GM21529 (cell line): ENCODE results near the gene BLOC1S1.

ENCODE experiments used
- ATAC-seq: cut with Tn5 transposase; IDR thresholded peaks from one replicate; pipeline ENCODE4 v1.9.1; 2021; ENCODE audit not compliant: unreplicated experiment

Gene BLOC1S1

DNA sequence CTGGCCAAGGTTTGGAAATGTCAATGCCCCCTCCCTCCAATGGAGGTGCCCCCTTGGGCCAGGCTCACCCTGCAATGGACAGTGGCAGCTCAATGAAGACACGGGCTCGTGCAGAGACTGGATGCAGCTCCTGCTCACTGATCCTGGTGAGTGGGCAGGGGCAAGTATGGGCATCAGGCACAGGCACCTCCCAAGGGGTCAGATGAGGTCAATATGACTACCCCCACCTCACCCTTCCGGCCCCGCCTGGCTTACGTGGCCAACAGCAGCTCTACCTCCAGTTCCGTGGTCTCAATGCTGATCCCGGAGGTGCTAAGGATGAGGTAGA lies 21.7 kb upstream of the BLOC1S1 start:
- ATAC-seq: no peak

DNA sequence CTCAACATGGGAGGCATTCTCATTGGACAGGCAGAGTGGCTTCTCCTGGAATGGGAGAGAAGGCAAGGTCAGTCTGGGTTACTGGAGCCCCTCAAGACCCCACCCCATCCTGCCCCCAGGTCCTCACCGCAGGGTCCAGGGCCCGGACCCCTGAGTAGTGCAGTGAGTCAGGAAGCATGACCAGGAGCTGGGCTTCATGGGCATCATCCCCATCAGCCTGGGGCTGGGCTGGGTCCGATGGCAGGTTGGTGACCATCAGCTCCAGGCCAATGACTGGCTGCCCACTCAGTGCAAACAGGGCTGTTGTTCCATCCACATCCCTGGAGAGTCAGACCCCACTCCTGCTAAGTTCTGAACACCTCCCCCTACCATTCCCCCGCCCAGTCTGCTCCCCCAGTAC lies 21.2 kb upstream of the BLOC1S1 start:
- no peak for ATAC-seq

DNA sequence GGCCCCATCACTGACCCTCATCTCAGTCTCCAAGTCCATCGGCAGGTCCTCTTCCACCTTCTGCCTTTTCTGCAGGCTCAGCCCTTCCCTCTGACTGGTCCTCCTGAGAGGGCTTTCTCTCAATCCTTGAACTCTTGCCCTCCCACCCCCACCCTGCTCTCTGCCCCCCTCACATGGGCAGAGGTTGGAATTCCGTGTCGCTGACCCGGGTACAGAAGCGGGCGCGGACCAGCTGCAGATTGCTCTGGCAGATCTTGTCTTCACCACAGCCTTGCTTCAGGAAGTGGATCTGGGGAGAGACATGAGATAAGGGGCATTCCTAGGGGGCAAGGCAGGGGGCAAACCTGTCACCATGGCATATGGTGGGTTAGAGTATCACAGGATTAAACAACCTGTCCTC lies 20.5 kb upstream of the BLOC1S1 start:
- ATAC-seq: no peak

DNA sequence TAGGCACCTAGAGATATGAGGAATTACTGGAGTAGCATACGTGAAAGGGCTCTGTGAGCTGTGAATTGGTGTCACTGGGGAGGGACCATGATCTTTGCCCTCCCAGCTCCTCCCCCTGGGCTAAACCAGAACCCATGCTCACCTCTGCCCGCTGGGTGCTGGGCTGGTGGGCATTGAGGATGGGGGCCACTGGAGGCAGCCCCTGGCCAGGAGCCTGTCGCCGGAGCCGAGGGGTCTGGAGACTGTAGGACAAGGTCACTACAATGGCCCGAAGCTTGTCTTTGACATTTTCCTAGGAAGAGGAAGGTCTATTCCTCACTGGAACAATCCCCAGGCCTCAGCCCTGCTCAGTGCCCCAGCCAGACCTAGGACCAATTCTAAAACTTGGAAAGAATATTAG lies 19.7 kb upstream of the BLOC1S1 start:
- no peak for ATAC-seq

DNA sequence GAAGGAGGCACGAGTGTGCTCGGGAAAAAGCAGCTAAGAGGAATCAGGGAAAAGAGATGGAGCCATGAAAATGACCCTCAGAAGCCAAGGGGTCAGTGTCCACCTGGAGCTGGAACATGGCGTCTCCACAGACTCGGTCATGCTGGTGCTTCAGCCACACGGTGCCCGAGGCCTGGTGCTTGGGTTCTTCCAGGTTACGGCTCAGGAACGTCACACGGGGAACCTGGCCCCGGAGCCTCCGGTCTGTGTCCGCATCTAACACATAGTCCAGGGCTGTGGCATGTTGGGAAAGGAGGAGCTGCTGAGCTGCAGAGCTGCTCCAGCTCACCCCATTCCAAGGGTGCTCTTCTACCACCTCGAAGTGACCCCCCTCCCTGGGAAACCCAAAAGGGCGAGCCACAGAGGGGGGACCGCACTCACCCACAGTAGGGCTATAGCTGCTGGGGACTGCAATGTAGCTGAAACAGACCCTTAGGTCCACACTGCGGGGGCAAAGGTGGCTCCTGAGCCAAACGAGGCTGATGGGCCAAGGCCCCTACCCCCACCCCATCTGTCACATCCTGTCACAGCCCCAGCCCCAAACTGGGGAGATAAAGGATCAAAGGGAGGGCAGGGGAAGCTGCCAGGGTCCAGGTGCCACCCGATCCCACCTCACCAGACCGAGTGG lies 18.9 kb upstream of the BLOC1S1 start:
- ATAC-seq: no peak

DNA sequence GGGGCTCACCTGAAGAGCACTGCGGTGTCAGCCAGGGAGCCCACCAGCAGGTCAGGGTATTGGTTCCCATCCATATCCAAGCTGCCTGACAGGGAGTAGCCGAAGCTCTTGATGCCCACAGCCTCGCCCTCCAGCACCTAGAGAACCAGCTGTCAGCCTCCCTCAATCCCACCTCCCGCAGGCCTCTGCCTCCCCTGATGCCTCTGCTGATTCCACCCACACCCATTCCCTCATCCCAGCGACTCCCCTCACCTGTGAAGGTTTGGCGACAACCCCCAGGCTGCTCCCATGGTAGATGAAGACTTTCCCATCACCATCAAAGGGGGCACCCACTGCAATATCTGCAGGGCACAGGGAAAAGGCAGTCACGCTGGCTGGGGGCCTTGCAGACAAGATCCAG lies 18.2 kb upstream of the BLOC1S1 start:
- no peak for ATAC-seq

DNA sequence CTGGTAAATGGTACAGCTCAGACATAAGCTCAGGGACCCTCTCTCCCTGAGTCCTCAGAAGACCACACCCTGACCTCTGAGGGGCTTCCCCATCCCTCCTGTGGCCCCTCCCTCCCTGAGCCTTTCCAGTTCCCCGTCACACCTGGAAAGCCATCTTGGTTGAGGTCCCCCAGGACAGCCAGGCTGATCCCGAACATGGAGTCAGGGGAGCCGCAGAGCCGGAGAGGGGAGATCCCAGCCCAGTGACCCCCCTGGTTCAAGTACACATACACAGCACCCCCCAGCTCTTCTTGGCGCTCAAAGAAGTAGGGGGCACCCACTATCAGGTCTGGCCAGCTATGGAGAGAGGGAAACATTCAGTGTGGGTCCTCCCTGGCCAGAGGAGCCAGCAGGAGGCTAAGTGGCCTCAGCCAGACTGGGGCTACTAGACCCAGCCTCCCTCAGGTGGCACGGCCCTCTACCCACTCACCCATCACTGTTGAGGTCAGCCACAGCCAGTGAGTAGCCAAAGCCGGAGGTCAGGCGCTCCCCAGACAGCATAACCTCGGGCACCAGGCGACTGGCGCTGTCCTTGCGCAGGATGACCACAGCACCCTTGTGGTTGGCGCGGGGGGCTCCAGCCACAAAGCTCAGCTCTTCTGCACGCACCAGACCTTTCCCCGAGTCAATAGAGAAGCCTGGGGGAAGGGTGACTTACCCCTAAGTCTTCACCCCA lies 17.4 kb upstream of the BLOC1S1 start:
- no peak for ATAC-seq

DNA sequence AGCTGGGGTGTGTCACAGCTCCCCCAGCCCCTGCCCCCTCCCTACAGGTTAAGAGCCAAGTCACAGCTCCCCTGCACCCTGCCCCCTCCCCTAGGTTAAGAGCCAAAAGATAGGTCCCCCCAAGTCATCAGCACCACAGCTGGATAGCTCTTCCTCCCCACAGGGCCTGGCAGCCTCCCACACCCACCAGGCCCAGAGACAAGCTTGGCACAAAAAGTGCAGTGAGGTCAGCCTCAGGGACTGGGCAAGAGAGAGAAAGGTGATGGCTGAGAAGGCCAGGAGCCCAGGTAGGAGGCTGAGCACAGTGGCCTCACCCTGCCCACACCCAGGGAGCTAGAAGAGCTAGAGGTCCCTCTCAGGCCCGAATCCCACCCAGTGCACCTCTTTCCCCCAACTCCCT lies 16.9 kb upstream of the BLOC1S1 start:
- ATAC-seq: no peak

DNA sequence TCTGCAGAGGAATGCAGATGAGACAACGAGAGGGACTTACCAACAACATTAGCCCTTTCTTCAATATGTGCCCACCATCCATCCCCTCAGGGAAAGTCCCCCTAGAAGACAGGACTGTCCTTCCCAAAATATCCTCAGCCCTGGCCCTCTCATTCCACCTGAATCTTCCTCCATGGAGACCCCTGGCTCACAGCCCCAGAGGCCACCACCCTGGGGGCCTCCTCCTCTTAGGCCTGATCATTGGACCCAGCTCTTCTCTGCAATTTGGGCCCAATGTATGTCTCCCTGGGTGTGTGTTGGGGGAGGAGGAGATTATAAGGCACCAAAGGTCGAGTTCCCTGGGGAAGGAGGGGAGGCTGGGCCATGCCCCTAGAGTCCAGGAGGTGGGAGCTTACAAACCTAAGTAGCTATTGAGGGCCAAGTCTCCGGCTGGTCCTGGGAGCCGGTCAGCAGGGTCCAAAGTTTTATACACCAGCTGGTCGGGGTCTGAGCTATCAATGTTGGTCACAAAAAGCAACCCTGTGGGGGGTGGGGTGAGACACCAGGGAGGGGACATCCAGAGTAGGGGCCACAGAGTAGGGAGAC lies 16.3 kb upstream of the BLOC1S1 start:
- ATAC-seq: no peak

DNA sequence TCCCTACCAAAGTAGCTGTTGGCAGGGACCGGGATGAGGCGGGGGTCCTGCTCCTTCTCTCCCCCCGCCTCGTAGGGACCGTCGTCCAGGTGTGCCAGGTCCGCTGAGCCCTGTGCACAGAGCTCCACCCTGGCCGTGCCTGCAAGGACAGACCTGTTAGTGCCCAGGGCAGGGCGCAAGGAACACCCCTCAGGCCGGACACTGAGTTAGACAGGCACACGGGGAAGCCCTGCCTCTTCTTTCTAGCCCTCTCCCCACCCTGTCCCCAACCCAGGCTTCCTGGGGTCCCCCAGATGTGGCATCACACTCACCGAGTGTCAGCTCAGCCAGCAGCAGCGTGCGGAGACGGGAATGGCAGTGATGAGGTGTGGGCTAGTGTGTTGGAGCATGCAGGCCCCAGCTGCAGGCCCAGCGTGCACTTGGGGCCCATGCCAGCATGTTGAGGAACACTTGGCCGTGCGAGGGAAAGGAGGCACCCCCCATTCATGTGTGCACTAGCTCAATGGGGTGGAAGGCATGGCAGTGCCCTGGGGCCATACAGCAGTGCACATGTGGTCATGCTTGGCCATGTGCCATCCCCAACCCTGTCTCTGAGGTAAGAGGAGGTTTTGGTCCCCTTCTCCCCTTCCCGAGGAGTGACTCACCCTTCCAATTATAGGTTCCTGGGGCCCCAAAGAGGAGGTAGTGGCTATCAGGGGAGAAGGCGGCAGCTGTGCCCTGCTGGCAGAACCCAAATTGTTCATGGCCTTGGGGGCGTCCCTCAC lies 15.4 kb upstream of the BLOC1S1 start:
- no peak for ATAC-seq

DNA sequence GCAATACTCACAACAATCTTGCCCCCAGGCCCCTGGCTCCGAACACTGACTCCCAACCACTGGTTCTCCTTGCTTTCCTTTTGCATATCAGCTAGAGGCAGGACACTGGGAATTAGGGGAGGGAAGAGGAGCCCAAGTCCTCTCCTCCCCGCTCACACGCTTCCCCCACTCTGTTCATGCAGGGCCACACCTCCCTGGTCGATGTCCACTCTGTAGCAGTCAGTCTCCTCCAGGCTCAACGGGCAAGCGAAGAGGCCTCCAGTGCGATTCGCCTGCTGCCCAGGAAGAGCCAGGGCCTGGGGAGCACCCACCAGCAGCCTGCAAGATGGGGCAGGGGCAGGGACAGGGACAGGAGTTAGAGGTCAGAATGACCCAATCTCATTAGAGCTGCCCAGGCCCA lies 13.0 kb upstream of the BLOC1S1 start:
- ATAC-seq: no peak

DNA sequence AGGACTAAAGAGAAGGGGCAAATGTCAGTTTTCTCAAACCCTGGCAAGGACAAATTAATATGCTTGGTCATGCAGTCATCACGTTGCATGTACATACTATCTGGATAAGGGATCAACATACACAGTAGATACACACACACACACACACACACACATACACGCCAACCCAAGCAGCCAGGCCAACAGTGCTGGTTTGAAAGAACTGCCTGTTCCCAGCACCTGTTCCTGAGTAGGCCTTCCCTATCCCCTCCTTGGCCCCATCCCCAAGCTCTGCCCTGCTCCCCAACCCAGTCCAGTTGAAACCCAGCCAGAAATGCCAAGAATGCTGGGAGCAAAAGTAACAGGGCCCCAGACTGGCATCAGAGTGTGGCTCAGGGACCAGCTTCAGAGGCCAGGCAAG lies 12.6 kb upstream of the BLOC1S1 start:
- no peak for ATAC-seq

DNA sequence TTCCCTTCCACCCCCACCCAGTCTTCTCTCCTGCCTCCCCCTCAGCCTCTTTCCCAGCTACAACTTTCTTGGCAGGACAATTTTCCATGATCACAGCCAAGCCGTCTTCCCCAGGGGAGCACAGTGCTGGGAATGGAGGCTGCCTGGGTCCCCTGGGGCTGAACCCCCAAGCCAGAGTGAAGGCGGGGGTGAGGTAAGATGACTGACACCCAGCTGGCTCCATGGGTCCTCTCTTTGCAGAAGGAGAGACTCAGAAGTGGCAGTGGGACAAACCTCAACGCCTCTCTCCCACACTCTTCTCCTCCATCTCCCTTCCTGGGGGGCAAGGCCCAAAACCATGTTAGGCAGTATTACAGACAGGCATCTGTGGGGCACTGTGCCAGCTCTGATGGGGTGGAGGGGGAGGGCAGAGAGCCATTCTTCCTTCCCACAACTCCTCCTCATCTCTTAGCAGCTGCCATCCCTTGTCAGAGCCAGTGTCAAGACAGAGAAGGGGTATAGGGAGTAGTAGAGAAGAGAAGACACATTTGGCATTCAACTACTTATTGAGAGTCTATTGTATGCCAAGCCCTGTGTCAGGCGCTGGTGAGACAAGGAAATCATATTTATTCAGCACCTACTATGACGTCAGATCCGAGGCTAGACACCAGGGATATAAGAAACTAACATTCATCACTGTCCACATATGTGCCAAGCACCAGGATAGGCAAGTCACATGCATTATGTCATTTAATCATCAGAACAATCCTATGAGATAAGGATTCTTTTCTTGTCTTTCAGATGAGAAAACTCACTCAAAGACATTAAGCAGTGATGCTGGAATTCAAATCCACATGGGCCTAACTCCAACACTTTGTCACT lies 11.7 kb upstream of the BLOC1S1 start:
- no peak for ATAC-seq

DNA sequence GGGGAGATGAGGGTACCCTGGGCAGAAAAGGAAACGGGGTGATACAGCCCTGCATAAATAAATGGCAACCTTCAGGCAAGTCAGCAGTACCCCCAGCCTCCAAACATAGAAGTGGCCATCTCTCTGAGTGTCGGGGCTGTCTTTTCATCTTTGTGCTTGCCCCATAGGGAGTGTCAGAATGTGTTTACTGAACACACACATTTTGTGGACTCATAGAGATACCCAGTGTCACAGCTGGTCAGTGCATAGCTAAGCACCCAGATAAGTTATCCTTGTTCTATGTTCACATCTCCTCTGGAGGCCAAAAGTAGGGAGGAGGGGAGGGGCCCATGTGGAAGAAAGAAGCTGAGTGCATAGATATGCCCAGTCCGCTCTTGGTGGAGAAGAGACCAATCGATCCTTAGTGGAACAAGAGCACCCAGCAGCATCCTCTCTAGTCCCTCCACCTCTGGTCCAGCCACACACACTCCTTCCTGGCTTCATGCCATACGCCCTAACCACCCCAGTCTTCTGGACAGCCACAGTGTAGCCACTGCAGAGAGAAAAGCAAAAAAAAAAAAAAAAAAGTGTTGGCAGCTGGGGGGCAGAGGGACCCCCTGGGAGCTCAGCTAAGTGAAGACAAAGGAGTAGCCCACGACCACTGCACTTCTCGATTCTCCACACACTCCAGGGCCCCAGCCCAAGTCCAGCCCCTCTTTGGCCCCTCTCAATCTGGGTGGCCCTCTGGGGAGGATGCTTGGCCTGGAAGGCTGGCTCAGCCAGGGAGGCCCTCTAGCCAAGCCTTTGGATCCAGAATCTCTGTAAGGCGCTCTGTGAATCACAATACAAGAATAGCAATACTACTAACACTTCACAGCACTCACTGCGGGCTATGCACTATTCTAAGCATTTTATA lies 10.8 kb upstream of the BLOC1S1 start:
- ATAC-seq: no peak

DNA sequence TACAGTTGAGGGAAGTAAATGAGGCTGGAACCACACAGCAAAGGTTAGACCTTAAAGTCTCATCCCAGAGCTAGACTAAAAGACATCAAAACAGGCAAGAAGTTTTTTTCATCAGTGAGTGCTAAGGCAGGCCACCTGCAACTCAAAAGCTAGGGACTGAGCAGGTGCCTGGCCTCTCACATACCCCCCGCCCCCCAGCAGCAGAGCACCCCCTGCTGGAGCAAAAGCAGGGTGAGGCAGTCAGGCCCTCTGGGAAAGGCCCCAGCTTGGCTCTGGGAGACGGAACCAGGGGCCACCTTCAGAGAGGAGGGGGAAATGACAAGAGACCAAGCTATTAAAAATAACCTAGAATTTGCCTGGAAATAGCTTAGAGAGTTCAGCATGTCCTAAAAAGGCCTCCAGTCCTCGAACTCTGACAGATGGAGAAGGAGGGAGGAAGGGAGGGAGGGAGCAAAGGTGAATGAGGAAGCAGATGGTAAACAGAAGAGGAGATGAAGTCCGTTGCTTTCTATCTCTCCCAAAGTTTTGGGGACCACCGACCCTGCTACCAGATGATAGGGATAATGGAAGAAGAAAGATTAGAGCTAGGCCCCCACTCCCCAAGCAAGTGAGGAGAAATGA lies 10.0 kb upstream of the BLOC1S1 start:
- no peak for ATAC-seq

DNA sequence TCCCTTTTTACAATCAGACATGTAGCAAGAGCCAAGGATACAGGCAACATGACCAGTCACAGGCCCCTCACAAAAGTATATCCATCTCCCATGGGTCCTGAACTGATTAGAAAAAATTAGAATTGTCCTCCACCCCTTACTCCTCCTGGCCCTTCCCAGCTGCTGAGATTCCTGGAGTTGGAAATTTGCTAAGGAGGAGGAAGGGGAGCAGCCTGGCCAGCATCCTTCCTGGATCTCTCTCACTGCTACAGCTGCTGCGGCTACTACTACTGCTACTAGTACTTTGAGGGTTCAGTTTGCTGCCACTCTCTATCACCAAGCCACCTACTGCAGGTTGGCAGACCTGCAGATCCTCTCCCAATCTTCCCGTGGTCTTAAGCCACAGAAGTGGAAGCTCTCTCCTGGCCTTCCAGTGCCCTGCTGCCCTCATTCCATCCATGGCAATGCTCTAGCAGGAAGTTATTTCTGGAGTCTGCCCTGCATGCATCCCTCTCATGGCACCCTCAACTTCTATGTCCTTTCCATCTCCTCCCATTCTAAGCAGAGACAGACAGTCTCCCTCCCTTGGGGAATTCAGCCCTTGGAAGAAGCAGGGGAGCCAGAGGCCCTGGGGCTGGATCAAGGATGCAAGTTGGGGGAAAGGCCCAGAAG lies 9.2 kb upstream of the BLOC1S1 start:
- ATAC-seq: no peak

DNA sequence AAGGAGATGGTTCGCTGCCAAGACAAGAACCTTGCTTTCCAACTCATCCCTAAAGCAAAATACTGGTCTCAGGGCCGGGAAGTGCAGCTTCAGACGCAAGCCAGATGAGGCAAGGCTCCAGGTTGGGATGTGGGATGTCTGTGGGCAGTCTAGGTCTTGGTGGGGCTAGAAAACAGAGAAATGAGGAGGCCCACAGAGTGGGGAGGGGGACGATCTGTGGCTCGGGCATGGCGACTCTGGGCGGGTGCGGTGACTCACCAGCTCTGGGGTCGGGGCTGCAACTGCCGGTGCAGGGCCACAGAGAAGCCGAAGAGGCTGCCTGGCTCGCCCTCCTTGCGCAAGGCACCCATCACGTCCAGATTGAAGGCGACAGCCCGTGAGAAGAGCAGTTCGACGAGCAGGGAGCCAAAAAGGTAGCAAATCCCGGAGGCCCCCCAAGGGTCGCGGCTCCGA lies 8.6 kb upstream of the BLOC1S1 start:
- ATAC-seq: no peak

DNA sequence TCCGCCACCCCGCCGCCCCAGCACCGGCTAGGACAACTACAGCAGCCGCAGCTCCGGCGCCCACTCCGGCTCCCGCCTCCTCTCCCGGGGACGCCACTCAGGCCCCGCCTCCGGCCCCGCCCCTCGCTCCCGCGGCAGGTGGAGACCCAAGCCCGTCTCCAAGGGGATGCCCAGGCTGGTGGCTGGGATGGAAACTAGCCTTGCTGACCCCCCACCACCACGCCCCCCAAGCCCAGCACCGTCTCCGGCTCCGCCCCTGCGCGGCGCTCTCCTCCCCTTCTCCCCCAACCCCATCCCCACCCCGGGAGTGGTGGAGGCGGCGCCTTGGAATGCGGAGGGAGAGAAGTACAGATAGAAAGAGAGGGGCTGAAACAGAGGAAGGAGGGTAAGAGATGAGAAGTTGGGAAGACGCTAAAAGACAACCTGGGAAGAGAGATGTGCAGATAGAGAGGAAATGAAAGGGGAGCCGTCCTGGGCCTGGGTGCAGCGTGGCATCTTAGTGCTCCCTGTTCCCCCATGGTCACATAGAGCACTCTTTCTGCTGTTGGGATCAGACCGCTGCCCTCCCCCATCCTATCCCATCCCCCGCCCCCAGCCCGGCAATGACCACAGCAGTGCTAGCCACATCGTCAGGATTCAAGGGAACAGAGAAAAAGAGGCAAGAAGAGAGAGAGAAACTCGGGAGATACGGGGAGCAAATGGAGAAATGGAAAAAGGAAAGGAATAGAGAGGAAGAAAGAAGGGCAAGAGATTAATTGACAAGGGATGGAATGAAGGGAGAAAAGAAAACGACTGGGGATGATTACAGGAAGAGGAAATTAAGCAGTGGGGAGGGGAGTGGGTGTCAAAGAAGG lies 7.8 kb upstream of the BLOC1S1 start, which contains the start of gene ITGA7:
Gene ITGA7, minus strand, starts transcription at position 64 of the 854 bp plus-strand sequence. CDS start 222 bp downstream, outside the sequence.
- peak; percentile 67 for ATAC-seq
